Forelimb muscle (tissue), 1 donor: Measurements from ENCODE around the gene MSANTD2. TPM values are rescaled to one million over a fixed set of nuclear protein-coding genes. Genes with fewer than 3 reads are reported as not detected.

Source experiments
- DNase-seq: peaks from one replicate; pipeline ENCODE4 v3.0.0-alpha.2; 2013; ENCODE audit warnings: low read depth
- polyA plus RNA-seq: library from polyadenylated mRNA; unstranded; fragments of 120-200 nt; gene quantifications from one replicate; pipeline ENCODE4 v1.2.1, GENCODE V29; 2013; ENCODE audit not compliant: insufficient read length

The MSANTD2 gene
- polyA plus RNA-seq, 1 donor: 15.3 TPM

GRCh38 chr11:124737638-124738305 lies 62.4 kb downstream of the MSANTD2 start:
- no peak for DNase-seq

GRCh38 chr11:124736736-124737135 lies 63.5 kb downstream of the MSANTD2 start:
- DNase-seq: no peak

GRCh38 chr11:124732230-124732629 lies 68.0 kb downstream of the MSANTD2 start:
- no peak for DNase-seq

GRCh38 chr11:124729571-124729970 lies 70.6 kb downstream of the MSANTD2 start:
- no peak for DNase-seq

GRCh38 chr11:124728134-124728533 lies 72.1 kb downstream of the MSANTD2 start:
- DNase-seq: no peak

GRCh38 chr11:124727474-124727873 lies 72.7 kb downstream of the MSANTD2 start:
- no peak for DNase-seq

- no peak for DNase-seq
These were observed 74.5 kb downstream of the MSANTD2 start for GRCh38 chr11:124725719-124726105.

- no peak for DNase-seq
These were observed 75.1 kb downstream of the MSANTD2 start for GRCh38 chr11:124724979-124725718.

GRCh38 chr11:124722176-124722575 lies 78.0 kb downstream of the MSANTD2 start:
- no peak for DNase-seq

- DNase-seq: no peak
These were observed 80.7 kb downstream of the MSANTD2 start for GRCh38 chr11:124719534-124719933.

- no peak for DNase-seq
These were observed 81.4 kb downstream of the MSANTD2 start for GRCh38 chr11:124718801-124719200.

GRCh38 chr11:124717786-124718651 lies 82.2 kb downstream of the MSANTD2 start:
- no peak for DNase-seq

GRCh38 chr11:124717421-124717785 lies 82.8 kb downstream of the MSANTD2 start:
- DNase-seq: no peak

- DNase-seq: no peak
These were observed 83.6 kb downstream of the MSANTD2 start for GRCh38 chr11:124716591-124716990.

Other genes starting within 250 kb of the MSANTD2 start
- 0.25 TPM for gene OR8A1, start 230.4 kb downstream of the MSANTD2 start, polyA plus RNA-seq
- gene PANX3, start 189.0 kb downstream of the MSANTD2 start, polyA plus RNA-seq: not detected
- gene TBRG1, start 177.5 kb downstream of the MSANTD2 start, polyA plus RNA-seq: 23.5 TPM
- 7.4 TPM for gene SIAE, start 126.7 kb downstream of the MSANTD2 start, polyA plus RNA-seq
- gene SPA17, start 126.5 kb downstream of the MSANTD2 start, polyA plus RNA-seq: 3.3 TPM
- 4.7 TPM for gene NRGN, start 60.5 kb downstream of the MSANTD2 start, polyA plus RNA-seq
- gene VSIG2, start 48.2 kb downstream of the MSANTD2 start, polyA plus RNA-seq: 1.1 TPM
- gene ESAM, start 38.1 kb downstream of the MSANTD2 start, polyA plus RNA-seq: 46.2 TPM
- 34.2 TPM for gene ROBO3, start 65.0 kb upstream of the MSANTD2 start, polyA plus RNA-seq
- gene ROBO4, start 97.5 kb upstream of the MSANTD2 start, polyA plus RNA-seq: 23.0 TPM
- gene HEPN1, start 118.8 kb upstream of the MSANTD2 start, polyA plus RNA-seq: 0.20 TPM
- gene HEPACAM, start 135.6 kb upstream of the MSANTD2 start, polyA plus RNA-seq: 0.06 TPM
- gene CCDC15, start 153.8 kb upstream of the MSANTD2 start, polyA plus RNA-seq: 3.0 TPM